T-helper 22 cell (primary cell): ENCODE measurements around the gene FBLN2.
A peak's percentile ranks its signal among the peaks of the same experiment; 100 is the strongest.

ENCODE experiments used
- DNase-seq: peaks from one replicate; pipeline ENCODE4 v3.0.0-alpha.2; 2020; ENCODE audit warnings: low read depth

Gene FBLN2

GRCh38 chr3:13648060-13649001 lies 99.4 kb downstream of the FBLN2 start:
- peak; percentile 36 for DNase-seq

DNA sequence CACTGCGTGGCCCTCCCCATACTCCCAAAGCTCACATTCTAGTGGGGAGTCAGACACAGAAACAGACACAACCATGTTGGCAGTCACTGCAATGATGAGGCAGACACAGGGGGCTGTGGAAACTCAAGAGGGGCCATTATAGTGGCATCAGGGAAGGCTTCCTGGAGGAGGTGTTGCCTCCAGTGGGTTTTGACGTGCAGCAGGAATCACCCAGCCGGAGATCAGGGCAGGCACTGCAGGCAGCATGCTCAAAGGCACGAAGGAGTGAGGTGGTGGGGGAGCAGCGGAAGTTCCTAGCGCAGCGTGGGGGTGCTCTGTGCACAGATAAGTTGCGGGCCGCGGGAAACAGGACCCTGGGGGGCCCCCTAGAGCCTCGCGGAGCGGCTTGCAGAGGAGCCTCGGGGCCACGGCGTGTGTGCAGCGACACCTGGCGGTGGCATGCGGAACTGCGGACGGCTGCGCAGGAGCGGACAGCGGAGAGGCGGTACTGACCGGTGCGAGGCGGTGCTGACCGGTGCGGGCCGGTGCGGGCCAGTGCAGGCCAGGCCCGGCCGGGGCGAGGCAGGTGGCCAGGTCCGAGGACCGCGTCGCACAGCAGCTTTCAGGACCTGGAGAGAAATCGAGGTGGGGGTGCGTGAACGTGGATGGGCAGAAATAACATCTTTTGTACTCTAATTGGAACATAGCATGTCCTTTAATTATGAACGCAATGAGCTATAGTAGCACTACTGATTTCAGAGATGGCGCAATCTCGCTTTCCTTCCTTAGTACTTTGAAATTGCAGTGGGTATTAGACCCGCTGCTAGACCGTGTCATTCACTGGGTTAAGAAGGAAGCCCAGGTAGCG lies 101.5 kb downstream of the FBLN2 start:
- peak; percentile 46 for DNase-seq

DNA sequence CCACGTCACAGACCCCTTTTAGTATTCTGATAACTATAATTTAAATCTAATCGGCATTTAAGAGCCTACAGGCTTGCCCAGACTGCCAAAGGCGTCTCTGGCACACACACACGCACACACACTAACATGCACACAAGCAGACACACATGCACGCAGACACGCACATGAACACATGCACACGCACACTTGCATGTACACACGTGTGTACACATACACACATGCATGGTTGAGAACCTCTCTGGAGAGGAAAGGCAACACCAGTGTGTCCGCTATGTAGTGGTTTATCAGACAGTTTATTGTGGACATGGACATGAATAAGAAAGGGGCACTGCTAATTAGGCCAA lies 102.1 kb downstream of the FBLN2 start:
- DNase-seq: no peak

DNA sequence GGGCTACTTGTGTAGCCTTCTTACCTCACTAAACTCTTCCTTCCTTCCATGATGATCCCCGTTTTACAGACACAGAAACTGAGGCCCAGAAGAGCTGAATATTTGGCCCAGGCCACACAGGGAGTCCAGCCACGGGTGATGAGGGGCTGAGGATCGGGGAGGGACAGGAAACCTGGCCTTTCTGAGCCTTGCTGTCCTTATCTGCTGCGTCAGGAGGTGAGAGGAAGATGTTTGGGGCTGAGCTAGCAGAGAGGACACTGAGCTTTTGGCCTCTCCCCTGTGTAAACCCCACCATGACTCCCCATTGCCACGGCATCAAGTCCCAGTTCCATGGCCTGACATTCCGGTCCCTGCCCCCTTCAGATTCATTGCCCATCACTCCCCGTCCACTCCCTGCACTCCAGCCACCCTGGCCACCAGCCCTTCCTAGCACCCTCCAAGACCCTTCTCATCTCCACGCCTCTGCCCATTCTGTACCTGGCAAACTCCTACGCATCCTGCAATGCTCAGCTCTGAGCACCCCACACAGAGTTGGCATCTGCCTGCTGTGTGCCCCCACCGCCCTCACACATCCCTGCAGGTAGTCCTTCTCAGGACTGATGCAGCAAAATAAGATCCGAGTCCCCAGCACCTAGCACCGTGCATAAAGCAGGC lies 103.0 kb downstream of the FBLN2 start:
- DNase-seq: no peak

DNA sequence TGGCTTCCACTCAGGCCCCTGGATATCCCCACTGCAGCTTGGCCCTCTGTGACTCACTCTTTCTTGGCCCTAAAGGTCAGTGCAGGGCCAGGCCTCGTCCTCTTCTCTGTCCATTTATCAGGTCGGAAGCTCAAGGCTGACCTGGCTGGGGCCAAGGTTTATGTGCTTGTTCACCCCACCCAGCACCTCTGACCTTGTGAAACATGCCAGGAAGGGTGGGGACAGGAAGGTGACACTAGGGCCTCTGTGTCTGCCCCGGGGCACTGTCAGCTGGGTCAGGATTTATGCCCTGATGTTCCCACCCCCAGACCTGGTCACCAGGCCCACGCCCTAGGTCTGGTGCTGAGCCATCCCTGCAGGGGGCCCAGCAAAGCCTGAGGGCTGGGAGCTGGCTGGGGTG lies 103.8 kb downstream of the FBLN2 start:
- DNase-seq: no peak

DNA sequence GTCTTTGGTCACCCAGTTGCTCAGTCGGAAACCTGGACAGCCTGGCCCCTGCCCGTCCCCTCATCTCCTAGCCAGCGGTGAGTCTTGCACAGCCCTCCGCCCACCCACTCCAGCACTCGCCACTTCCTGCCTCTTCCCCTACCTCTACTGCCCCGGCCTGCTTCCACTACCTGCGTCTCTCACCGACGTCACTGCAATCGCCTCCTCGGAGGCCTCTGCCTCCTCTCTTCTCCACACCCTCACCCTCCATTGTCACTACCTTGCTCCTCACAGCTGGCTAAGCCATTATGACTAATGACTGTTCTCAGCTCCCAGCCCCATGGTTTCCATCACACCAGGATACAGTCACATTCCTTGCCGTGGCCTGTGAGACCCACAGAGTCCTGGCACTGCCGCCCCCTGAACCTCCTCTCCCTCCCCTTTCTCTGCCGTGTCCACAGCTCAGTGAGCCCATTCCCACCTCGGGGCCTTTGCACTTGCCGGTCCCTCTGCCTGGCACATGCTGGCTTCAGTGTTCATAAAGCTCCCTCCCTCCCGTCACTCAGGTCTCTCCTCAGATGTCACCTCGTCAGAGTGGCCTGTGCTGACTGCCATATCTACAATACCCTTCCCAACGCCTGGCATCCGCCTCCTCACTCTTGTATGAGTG lies 104.8 kb downstream of the FBLN2 start:
- no peak for DNase-seq

GRCh38 chr3:13654330-13655060 lies 105.6 kb downstream of the FBLN2 start:
- no peak for DNase-seq

- no peak for DNase-seq
These were observed 106.4 kb downstream of the FBLN2 start for GRCh38 chr3:13655061-13655913.

GRCh38 chr3:13656584-13657301 lies 107.8 kb downstream of the FBLN2 start:
- DNase-seq: no peak

DNA sequence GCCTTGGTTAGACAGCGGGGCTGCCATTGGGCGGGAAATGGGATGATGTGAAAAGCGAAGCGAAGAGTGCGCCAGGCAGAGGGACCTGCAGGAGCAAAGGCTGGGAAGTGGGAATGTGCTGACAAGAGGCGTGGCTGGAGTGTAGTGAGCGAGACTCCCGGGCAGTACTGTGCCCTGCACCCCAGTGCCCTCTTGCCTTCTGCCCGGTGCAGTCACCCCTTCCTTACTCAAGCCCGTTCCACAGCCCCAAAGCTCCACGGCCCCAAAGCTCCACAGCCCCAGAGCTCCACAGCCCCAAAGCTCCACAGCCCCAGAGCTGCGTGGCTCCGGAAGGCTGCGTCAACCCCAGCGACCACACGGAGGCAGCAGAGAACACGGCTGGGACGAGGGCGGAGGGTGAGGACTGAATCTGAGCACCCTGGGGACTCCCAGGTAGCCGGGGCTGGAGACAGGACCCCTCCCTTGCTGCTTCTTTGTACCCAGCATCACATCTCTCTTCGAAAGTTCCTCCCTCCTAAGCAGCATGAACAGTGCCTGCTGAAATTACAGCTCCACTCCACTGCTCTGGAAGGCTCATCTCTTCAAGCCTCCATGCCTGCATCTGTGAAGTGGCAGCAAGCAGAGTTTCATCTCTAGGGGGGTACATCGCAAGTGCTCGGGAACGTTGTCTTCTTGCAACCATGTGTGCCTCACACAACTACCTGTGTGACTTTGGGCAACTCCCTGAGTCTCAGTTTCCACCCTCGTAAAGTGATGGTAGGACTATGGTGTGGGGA lies 108.9 kb downstream of the FBLN2 start:
- DNase-seq: no peak

DNA sequence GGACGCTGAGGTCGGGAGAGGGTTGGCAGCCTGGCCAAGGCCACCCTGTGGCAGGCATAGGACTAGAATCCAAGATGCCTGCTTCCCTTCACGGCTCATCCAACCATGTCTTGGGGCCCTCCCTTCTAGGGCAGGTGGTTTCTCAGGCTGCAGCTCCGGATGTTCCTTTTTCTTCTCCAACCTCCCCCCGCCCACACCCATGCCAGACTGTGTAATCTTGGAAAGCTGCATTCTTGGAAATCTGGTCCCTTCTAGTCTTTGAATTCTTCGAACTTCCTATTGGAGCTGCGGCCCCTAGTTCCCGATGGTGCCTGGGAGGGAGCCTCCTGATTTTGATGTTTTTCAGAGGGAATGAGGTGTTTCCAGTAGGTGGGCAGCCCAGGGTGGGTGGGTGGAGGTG lies 109.8 kb downstream of the FBLN2 start:
- DNase-seq: no peak

- DNase-seq: no peak
These were observed 110.5 kb downstream of the FBLN2 start for GRCh38 chr3:13659221-13659969.

- DNase-seq: no peak
These were observed 111.3 kb downstream of the FBLN2 start for GRCh38 chr3:13660042-13660874.

- DNase-seq: no peak
These were observed 112.2 kb downstream of the FBLN2 start for GRCh38 chr3:13661121-13661520.

DNA sequence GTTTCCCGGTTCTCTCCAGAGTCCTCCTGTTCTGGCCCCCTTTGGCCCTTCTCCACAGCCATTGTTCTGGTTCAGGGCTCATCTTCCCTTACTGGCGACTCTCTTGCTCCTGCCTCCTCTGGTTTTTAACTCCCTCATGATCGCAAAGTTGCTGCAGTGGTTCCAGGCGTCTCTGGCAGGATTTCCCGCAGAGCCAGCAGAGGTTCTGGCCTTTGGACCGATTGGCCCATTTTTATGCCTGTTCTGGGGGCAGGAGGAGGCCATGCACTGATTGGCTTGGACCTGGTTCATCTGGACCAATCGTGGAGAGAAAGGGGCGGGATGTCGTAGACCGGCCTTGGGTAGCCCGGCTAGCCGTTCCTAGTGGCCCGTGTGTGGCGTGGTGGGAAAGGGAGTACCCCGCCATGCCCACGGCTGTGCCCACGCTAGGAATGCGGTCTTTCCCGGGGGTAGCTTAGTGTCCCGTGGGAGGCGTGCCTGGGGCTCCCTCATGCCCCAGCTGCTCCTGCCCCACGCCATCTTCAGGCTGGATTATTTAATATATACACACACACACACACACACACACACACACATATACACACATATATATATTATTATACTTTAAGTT lies 113.4 kb downstream of the FBLN2 start:
- no peak for DNase-seq

GRCh38 chr3:13663781-13664535 lies 115.0 kb downstream of the FBLN2 start:
- DNase-seq: no peak
